ENCODE results near the gene TMED4.

Gene TMED4

DNA sequence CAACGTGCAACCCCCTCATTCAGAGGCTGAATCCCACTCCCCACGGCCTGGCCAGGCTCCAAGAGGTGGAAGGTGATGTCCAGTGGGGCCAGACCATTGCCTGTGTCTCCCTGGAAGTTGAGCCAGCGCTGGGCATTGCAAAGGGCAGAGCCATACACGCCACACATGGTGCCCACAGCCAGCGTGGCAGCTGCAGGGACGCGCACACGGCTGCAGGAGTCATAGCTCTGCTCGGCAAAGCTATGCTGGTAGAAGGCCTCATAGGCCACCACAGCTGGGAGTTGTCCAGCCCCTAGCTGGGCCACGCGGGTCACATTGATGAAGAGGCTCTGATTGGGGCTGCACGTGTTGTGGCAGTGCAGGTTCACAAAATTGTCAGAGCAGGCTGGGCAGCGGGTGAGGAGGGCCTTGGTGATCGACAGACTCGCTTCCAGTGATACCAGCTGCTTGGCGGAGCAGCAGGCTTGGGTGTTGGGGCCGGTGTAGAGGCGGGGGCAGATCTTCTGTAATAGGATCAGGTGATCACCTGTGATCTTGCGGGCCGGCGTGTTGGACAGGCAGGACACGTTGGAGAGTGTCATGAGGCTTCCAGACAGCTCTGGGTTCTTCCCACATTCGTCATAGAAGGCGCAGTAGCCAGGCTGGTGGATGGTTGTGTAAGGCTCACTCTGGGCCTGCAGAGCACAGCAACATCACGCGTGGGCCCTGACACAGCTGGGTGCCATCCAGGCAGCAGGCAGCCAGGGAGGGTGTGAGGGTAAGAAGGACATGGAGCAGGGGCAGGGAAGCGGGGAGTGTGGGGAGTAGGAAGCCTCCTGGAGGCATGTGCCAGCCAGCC lies 42.1 kb downstream of the TMED4 start:
- no peak for DNase-seq

DNA sequence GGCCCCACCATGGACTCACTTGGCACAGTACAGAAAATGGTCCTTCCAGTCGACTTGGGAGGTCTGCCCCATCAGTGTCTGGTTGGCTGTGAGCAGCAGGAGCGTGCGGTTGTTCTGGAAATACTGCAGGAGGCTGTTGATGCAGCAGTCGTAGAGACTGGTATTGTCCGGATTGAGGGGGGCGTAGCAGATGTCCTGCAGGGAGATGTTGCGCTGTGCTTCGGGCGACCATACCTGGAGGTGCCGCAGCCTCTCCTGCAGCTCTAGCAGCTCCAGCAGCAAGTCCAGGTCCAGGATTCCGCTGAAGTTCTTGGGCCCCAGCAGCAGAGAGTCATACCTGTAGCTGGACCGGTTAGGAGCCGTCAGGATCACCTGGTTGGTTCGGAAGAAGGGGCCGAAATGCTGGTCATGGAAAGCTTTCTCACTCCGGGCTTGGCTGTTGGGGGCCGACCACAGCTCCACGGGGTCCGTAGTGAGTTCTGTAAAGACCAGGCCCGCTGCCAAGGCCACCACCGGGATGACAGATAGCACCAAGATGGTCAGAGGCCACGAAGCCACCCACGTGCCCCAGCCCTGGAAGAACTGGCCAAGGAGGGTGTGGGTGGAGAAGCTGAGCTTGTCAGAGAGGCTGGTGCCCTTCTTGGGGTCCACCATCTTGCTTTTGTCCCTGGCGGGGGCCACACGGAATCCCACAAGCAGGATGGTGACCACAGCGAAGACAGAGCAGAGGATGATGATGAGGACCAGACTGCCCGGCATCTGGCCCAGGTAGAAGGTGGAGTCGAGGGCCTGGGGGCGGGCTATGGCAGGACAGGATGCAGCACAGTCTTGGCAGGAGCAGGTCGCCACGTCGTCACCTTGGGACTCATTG lies 43.0 kb downstream of the TMED4 start:
- DNase-seq: no peak

DNA sequence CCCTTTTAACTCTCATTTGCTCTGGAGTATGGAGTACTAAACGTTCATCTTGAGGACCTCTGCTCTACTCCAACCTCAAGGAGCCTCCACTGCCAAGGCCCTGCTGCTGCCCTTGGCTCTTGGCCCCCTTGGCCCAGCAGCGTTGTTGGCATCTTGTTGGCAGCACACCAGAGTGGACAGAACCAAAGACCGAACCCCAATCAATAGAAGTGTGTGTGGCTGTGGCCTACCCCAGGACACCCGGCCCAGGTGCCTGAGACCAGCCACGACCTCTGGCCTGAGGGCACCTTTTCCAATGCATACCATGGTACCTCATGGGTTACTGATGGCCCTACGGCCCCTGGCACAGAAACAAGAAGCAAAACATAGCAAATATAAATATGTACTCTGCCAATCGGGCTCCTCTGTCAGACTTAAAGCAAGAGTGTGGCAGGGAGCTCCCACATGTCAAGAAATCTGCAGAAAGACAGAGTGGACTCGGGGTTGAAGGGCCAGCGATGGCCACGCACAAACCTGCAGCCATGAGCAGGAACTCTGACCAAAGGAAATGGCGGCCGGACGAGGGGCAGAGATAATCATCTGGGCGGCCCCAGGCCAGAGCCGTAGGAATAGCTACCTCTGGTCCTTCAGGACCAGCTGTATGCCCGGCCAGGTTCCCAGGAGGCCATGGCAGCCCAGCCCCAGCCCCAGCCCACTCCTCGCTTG lies 43.8 kb downstream of the TMED4 start:
- DNase-seq: no peak

DNA sequence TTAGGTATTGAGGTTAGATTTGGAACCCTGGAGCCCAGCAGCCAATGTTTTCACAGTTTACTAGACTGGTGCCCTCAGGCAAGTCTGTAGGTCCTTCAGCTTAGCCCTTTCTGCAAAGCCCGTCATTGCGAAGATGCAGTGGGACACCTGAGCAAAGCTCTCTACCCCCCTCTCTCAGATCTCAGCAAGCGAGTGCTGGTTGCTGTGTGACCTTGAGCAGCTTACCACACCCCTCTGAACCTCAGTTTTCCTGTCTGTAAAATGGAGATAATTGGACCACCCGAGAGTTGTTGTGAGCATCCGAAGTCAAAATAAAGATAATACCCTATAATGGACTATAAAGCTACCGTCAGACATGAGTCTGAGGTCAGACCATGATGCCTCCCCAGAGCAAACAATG lies 44.6 kb downstream of the TMED4 start:
- no peak for DNase-seq

DNA sequence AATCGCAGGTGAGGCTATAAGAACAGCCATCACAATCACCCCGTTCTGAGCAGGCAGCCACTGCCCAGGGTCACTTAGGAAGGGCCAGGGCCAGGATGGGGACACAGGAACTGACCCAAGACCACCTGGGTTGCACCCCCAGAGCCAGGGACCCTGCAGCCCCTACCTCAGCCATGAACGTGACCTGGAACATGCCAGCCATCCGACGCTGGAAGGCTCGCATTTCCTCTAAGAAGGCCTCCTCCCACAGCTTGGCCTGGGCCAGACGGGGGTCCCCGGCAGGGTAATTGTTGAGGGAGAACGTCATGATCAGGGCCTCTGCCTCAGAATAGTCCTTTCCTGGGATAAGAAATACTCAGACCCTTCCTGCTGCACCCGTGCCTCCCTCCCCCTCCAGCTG lies 45.9 kb downstream of the TMED4 start:
- DNase-seq: no peak

DNA sequence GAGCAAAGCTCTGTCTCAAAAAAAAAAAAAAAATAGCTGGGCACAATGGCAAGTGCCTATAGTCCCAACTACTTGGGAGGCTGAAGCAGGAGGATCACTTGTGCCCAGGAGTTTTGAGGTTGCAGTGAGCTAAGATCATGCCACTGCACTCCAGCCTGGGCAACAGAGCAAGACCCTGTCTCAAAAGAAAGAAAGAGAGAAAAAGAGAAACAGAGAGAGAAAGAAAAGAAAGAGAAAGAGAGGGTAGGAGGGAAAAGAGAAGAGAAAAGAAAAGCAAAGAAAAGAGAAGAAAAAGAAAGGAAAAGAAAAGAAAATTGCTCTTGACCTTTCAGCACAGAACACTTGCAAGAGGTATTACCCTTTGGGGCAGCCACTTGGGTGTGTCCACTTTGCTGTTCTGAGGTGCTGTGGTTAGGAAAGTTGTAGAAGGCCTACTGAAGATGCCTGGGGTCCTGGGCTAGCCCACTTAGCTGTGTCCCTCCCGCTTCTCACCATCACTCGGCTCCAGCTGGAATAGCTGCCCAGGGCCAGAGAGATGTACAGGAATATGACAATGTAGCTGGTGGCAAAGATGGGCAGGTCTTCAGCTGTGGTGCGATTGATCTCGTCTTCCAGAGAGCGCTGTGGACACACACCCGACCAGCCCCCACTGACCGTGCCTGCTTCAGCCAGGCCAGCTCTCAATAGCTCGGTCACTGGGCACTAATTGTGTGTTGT lies 46.5 kb downstream of the TMED4 start:
- DNase-seq: no peak

DNA sequence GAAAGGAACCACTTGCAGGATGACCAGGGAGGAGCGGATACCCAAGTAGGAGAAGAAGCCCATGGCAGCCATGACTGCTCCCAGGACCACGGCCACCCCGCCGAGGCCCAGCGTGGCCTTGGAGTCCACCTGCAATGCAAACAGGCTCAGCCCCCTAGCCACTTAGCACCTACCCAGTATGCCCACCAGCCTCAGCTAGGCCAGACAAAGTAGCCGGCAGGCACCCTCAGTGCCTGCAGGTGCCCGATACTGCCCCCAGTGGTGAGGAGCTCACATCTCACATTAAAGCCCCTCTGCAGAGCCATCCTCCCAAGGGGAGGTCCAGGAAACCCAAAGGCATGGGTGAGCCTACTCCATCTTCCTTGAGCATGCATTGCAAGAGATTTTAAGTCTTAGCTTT lies 47.5 kb downstream of the TMED4 start:
- DNase-seq: peak; percentile 56 to 60

DNA sequence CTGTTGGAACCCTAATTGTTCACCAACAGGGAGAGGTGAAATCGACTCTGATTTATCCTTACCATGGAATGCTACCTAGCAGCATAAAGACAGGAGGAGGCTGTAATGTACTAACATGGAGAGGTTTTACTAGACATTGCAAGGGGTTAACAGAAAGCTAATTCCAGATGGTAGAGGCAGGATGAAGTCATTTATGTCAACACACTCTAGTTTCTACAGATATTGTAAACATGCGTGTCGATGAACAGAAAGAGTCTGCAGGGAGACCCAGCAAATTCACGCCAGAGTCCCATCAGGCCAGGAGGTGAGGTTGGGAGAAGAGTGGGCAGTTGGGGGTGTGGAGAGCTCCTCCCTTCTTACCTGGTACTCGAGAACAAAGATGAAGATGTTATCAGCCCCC lies 47.9 kb downstream of the TMED4 start:
- DNase-seq: no peak

DNA sequence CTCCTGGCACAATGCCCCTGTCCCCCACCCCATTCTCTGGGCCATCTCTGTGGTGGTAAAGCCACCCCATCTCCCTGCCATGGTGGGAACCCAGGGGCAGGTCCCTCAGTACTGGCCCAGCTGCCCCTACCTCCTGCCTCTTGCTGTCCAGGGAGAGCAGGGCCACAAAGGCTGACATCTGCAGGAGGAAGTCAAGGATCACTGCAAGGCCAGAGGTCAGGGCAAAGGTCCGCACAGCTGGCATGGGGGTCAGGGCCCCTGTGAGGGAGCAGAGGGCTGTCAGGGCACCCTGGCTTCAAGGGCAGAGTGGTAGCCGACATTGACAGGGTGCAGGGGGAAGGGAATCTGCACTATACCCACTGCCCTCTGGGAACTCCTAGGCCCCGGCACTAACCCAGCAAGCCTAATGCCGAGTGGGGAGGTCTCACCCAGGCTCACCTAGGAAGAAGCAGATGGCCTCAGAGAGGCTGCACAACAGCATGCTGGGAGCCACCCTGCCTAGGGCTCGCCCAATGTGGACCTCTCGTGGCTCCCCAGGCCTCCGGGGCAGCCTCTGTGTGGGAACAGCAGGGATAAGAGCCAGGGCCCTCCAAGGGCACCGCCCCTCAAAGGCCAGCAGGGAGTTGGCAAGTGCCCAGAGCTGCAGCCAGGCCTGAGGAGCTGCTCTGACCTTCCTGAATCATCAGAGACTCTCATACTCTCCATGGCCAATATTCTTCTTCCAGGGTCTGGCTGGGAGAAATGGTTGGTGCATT lies 48.6 kb downstream of the TMED4 start:
- no peak for DNase-seq

DNA sequence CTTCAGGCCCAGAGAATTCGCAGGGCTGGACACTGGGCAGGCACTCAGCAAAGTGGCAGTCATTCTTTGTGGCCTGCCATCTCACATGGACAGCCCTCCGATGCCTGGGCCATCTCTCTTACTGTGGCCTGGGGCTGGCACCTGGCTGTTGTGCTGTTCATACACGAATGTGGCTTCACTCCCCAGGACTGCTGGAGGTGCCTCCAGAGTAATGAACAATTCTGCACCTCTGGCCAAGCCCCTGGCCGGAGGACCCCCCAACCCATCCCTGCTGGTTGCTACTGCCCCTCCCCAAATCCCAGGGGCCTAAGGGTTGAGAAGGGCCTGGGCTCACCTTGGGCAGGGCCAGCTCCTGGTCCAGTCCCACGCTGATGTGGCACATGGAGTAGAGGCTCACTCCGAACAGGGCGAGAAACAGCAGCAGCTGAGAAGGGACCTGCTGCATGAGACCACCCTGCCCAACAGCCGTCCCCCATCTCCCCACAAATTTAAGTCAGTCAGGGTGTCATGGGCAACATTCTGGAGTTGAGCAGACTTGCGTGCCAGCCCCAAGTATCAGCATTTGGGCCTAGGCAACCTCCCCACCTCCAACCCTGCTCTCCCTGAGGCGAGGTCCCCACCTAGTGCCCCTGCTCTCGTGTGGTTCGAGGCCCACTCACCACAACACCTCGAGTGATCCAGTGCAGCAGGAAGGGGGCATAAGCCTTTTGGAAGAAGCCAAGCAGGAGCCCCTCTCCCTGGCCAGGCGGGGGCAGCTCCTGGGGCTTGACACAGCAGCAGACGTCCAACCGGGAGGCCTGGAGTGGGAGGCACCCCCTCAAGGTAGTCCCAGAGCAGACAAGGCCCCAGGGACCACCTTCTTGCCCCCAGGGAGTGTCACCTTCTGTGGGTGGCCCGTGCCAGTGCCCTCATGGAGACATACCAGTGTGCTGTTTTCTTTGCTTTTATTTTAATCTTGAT lies 50.3 kb downstream of the TMED4 start:
- no peak for DNase-seq

DNA sequence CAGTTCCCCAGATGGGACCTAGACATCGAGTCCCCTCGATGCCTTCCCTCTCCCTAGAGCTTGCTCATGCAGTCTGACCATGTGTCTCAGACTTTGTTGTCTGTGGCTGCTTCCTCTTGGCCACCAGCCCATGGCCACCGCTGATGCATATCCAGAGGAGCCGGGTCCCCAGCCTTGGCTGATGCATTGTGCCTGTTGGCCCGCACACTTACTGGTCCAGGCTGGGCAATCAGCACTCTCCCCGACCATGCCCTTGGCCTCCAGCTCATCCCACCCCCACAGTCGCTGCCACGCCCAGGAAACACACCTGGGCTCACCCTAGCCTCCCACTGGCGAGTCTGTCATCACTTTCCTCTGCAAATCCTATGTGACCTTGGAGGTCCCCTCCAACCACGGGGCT lies 51.0 kb downstream of the TMED4 start:
- no peak for DNase-seq

Measured in stimulated activated CD4-positive, alpha-beta T cell treated with anti-CD3 and anti-CD28 coated beads, Interleukin-2, amount 100 ng/mL, for 24 hours (primary cell).